ENCODE data around the gene KIAA1549. TPM values are rescaled to one million over a fixed set of nuclear protein-coding genes. Genes with fewer than 3 reads are reported as not detected.

The KIAA1549 gene
- total RNA-seq, 1 experiment from 2014 or later, result 18.7 TPM

DNA sequence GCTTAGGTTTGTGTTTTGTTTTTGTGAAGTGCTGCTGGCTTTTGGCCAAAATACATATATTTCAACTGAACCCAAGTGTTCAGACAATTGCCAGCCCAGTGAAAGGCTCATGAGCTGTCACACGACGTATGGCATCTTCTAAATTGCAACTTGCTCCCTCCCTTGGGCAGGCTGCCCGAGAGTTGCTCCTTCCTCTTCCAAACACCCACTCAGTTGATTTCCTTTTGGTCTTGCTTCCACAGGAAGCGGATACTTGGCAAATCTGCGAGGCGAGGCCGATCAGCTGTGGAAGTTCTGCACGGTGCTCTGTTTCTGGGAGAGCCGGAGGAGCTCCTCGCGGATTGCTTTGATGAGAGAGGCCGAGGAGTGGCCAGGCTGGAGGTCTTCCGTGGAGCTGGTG lies 143.6 kb downstream of the KIAA1549 start (continued):
- TF ChIP-seq, protein P1, sequence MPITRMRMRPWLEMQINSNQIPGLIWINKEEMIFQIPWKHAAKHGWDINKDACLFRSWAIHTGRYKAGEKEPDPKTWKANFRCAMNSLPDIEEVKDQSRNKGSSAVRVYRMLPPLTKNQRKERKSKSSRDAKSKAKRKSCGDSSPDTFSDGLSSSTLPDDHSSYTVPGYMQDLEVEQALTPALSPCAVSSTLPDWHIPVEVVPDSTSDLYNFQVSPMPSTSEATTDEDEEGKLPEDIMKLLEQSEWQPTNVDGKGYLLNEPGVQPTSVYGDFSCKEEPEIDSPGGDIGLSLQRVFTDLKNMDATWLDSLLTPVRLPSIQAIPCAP (CRISPR knock-in tag; IDR thresholded peaks at IDR 0.05), result no peak
- TF ChIP-seq SP1 (CRISPR knock-in tag; conservative IDR thresholded peaks at IDR 0.05), result no peak
- no peak for TF ChIP-seq TP53 (CRISPR knock-in tag; IDR thresholded peaks at IDR 0.05)
- TF ChIP-seq, protein P2, sequence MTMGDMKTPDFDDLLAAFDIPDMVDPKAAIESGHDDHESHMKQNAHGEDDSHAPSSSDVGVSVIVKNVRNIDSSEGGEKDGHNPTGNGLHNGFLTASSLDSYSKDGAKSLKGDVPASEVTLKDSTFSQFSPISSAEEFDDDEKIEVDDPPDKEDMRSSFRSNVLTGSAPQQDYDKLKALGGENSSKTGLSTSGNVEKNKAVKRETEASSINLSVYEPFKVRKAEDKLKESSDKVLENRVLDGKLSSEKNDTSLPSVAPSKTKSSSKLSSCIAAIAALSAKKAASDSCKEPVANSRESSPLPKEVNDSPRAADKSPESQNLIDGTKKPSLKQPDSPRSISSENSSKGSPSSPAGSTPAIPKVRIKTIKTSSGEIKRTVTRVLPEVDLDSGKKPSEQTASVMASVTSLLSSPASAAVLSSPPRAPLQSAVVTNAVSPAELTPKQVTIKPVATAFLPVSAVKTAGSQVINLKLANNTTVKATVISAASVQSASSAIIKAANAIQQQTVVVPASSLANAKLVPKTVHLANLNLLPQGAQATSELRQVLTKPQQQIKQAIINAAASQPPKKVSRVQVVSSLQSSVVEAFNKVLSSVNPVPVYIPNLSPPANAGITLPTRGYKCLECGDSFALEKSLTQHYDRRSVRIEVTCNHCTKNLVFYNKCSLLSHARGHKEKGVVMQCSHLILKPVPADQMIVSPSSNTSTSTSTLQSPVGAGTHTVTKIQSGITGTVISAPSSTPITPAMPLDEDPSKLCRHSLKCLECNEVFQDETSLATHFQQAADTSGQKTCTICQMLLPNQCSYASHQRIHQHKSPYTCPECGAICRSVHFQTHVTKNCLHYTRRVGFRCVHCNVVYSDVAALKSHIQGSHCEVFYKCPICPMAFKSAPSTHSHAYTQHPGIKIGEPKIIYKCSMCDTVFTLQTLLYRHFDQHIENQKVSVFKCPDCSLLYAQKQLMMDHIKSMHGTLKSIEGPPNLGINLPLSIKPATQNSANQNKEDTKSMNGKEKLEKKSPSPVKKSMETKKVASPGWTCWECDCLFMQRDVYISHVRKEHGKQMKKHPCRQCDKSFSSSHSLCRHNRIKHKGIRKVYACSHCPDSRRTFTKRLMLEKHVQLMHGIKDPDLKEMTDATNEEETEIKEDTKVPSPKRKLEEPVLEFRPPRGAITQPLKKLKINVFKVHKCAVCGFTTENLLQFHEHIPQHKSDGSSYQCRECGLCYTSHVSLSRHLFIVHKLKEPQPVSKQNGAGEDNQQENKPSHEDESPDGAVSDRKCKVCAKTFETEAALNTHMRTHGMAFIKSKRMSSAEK (CRISPR knock-in tag; IDR thresholded peaks at IDR 0.05; ENCODE audit: borderline replicate concordance), result no peak
- TF ChIP-seq, protein P3, sequence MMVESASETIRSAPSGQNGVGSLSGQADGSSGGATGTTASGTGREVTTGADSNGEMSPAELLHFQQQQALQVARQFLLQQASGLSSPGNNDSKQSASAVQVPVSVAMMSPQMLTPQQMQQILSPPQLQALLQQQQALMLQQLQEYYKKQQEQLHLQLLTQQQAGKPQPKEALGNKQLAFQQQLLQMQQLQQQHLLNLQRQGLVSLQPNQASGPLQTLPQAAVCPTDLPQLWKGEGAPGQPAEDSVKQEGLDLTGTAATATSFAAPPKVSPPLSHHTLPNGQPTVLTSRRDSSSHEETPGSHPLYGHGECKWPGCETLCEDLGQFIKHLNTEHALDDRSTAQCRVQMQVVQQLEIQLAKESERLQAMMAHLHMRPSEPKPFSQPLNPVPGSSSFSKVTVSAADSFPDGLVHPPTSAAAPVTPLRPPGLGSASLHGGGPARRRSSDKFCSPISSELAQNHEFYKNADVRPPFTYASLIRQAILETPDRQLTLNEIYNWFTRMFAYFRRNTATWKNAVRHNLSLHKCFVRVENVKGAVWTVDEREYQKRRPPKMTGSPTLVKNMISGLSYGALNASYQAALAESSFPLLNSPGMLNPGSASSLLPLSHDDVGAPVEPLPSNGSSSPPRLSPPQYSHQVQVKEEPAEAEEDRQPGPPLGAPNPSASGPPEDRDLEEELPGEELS (CRISPR knock-in tag; IDR thresholded peaks at IDR 0.05), result no peak
- TF ChIP-seq MXD4 (CRISPR knock-in tag; IDR thresholded peaks at IDR 0.05; ENCODE audit: borderline replicate concordance), result no peak
- TF ChIP-seq, protein P4, sequence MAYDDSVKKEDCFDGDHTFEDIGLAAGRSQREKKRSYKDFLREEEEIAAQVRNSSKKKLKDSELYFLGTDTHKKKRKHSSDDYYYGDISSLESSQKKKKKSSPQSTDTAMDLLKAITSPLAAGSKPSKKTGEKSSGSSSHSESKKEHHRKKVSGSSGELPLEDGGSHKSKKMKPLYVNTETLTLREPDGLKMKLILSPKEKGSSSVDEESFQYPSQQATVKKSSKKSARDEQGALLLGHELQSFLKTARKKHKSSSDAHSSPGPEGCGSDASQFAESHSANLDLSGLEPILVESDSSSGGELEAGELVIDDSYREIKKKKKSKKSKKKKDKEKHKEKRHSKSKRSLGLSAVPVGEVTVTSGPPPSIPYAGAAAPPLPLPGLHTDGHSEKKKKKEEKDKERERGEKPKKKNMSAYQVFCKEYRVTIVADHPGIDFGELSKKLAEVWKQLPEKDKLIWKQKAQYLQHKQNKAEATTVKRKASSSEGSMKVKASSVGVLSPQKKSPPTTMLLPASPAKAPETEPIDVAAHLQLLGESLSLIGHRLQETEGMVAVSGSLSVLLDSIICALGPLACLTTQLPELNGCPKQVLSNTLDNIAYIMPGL (CRISPR knock-in tag; IDR thresholded peaks at IDR 0.05), result no peak
- TF ChIP-seq FOXK1 (CRISPR knock-in tag; IDR thresholded peaks at IDR 0.05), result no peak
- TF ChIP-seq ZNF138 (CRISPR knock-in tag; conservative IDR thresholded peaks at IDR 0.05), result no peak
- TF ChIP-seq, protein P5, sequence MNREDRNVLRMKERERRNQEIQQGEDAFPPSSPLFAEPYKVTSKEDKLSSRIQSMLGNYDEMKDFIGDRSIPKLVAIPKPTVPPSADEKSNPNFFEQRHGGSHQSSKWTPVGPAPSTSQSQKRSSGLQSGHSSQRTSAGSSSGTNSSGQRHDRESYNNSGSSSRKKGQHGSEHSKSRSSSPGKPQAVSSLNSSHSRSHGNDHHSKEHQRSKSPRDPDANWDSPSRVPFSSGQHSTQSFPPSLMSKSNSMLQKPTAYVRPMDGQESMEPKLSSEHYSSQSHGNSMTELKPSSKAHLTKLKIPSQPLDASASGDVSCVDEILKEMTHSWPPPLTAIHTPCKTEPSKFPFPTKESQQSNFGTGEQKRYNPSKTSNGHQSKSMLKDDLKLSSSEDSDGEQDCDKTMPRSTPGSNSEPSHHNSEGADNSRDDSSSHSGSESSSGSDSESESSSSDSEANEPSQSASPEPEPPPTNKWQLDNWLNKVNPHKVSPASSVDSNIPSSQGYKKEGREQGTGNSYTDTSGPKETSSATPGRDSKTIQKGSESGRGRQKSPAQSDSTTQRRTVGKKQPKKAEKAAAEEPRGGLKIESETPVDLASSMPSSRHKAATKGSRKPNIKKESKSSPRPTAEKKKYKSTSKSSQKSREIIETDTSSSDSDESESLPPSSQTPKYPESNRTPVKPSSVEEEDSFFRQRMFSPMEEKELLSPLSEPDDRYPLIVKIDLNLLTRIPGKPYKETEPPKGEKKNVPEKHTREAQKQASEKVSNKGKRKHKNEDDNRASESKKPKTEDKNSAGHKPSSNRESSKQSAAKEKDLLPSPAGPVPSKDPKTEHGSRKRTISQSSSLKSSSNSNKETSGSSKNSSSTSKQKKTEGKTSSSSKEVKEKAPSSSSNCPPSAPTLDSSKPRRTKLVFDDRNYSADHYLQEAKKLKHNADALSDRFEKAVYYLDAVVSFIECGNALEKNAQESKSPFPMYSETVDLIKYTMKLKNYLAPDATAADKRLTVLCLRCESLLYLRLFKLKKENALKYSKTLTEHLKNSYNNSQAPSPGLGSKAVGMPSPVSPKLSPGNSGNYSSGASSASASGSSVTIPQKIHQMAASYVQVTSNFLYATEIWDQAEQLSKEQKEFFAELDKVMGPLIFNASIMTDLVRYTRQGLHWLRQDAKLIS (CRISPR knock-in tag; IDR thresholded peaks at IDR 0.05; ENCODE audit: borderline replicate concordance), result no peak

DNA sequence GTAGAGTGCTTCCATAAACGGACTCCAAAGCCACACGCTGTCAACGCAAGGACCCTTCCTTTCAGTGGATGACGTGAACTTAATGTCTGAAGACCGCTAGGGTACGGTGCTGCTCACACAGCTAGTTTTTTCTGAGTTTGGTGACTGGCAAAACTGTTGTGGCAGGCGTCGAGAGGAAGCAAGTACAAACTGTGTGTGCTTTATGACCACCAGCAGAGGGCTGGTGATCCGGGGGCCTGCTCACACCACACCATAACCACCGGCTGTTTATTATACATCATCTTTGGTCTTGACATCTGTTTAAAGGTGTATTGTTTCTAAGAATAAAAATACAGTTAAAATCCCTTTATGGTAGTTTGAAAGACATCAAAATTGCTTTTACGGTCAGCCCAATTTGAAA lies 146.1 kb downstream of the KIAA1549 start:
- Mint-ChIP-seq H3K27me3 (ENCODE audit: low read depth) (no peaks in the 10 kb centered on the region), H3K27ac (no peak overlapping the region), H3K36me3 (peaks cover 26% of the 10 kb centered on the region), H3K4me1 (peaks cover 14% of the 10 kb centered on the region), H3K9me3 (no peaks in the 10 kb centered on the region), H3K4me3 (no peak overlapping the region)
- DNase-seq (ENCODE audit: low spot score), result no peak
- no peak for ATAC-seq
- ChIA-PET POLR2A (no interaction called here), CTCF (no interaction called here)
- TF ChIP-seq, protein P6, sequence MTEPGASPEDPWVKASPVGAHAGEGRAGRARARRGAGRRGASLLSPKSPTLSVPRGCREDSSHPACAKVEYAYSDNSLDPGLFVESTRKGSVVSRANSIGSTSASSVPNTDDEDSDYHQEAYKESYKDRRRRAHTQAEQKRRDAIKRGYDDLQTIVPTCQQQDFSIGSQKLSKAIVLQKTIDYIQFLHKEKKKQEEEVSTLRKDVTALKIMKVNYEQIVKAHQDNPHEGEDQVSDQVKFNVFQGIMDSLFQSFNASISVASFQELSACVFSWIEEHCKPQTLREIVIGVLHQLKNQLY (CRISPR knock-in tag; IDR thresholded peaks at IDR 0.05), result no peak
- TF ChIP-seq, protein P7, sequence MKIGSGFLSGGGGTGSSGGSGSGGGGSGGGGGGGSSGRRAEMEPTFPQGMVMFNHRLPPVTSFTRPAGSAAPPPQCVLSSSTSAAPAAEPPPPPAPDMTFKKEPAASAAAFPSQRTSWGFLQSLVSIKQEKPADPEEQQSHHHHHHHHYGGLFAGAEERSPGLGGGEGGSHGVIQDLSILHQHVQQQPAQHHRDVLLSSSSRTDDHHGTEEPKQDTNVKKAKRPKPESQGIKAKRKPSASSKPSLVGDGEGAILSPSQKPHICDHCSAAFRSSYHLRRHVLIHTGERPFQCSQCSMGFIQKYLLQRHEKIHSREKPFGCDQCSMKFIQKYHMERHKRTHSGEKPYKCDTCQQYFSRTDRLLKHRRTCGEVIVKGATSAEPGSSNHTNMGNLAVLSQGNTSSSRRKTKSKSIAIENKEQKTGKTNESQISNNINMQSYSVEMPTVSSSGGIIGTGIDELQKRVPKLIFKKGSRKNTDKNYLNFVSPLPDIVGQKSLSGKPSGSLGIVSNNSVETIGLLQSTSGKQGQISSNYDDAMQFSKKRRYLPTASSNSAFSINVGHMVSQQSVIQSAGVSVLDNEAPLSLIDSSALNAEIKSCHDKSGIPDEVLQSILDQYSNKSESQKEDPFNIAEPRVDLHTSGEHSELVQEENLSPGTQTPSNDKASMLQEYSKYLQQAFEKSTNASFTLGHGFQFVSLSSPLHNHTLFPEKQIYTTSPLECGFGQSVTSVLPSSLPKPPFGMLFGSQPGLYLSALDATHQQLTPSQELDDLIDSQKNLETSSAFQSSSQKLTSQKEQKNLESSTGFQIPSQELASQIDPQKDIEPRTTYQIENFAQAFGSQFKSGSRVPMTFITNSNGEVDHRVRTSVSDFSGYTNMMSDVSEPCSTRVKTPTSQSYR (CRISPR knock-in tag; IDR thresholded peaks at IDR 0.05), result no peak
- TF ChIP-seq, protein P8, sequence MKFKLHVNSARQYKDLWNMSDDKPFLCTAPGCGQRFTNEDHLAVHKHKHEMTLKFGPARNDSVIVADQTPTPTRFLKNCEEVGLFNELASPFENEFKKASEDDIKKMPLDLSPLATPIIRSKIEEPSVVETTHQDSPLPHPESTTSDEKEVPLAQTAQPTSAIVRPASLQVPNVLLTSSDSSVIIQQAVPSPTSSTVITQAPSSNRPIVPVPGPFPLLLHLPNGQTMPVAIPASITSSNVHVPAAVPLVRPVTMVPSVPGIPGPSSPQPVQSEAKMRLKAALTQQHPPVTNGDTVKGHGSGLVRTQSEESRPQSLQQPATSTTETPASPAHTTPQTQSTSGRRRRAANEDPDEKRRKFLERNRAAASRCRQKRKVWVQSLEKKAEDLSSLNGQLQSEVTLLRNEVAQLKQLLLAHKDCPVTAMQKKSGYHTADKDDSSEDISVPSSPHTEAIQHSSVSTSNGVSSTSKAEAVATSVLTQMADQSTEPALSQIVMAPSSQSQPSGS (CRISPR knock-in tag; IDR thresholded peaks at IDR 0.05; ENCODE audit: borderline replicate concordance, low read depth), result no peak
- TF ChIP-seq, protein P9, sequence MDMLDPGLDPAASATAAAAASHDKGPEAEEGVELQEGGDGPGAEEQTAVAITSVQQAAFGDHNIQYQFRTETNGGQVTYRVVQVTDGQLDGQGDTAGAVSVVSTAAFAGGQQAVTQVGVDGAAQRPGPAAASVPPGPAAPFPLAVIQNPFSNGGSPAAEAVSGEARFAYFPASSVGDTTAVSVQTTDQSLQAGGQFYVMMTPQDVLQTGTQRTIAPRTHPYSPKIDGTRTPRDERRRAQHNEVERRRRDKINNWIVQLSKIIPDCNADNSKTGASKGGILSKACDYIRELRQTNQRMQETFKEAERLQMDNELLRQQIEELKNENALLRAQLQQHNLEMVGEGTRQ (CRISPR knock-in tag; IDR thresholded peaks at IDR 0.05), result no peak
- TF ChIP-seq, protein P10, sequence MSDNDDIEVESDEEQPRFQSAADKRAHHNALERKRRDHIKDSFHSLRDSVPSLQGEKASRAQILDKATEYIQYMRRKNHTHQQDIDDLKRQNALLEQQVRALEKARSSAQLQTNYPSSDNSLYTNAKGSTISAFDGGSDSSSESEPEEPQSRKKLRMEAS (CRISPR knock-in tag; IDR thresholded peaks at IDR 0.05), result no peak
- TF ChIP-seq ESRRA (CRISPR knock-in tag; IDR thresholded peaks at IDR 0.05; ENCODE audit: borderline replicate concordance), result no peak

Data from WTC11 (cell line).